Pancreas (tissue), 10 donors: ENCODE data around the gene TBP. TPM values are rescaled to one million over a fixed set of nuclear protein-coding genes. Genes with fewer than 3 reads are reported as not detected.

Experiments used
- ATAC-seq, 4 donors: fragments of 200-7000 bp; cut with Tn5 transposase; one replicate each; pipeline versions ENCODE4 v1.8.0 to v1.9.1; 2020; ENCODE audit warnings: mild to moderate bottlenecking in 4 of 4, moderate library complexity in 4 of 4
- DNase-seq, 6 donors: peaks; one replicate each; pipeline ENCODE4 v3.0.0-alpha.2; 2020
- FAIRE-seq: peaks from 2 replicates; lab custom pipeline; 2012; peaks lifted over from hg19 to GRCh38; lab: Jason Lieb, UNC
- H3K27ac ChIP-seq, 4 donors: fragments of 200-600 bp; sonication (generic); 1 replicate in 3 of 4; 2 replicates in 1 of 4; pipeline versions ENCODE4 v1.5.0 to v1.8.0; 2020
- H3K27me3 ChIP-seq, 4 donors: fragments of 200-600 bp; one replicate each; pipeline ENCODE4 v1.8.0; 2021
- H3K36me3 ChIP-seq, 3 donors: fragments of 200-600 bp; sonication (generic) in 1 of 3; one replicate each; pipeline versions ENCODE4 v1.5.0 to v1.8.0; 2020 to 2021
- H3K4me1 ChIP-seq, 3 donors: fragments of 200-600 bp; one replicate each; pipeline ENCODE4 v1.8.0; 2021
- H3K4me3 ChIP-seq, 4 donors: fragments of 200-600 bp; sonication (generic) in 2 of 4; one replicate each; pipeline versions ENCODE4 v1.5.0 to v1.8.0; 2020 to 2021
- H3K9me3 ChIP-seq, 4 donors: fragments of 200-600 bp; one replicate each; pipeline ENCODE4 v1.8.0; 2021
- CTCF ChIP-seq, 4 donors: fragments of 200-600 bp; sonication (generic) in 3 of 4; IDR thresholded peaks; one replicate each; pipeline versions ENCODE4 v1.5.0 to v1.8.0; 2021; ENCODE audit warnings: antibody characterized with exemption in 4 of 4
- WGBS, 2 donors: extraction: QIAGEN DNeasy Blood & Tissue Kit; methylation state at CpG; one replicate each; pipeline ENCODE4 v1.1.7; 2013; 5-methylcytosine and 5-hydroxymethylcytosine counted together
- intact Hi-C, 3 donors: fragments of 100-400 bp; cut with DNase I; formaldehyde crosslinking; loops; one replicate each; pipeline versions ENCODE4 v1.11.1 to v1.14.2; 2022
- polyA plus RNA-seq, 2 donors: library from polyadenylated mRNA; stranded (reverse); fragments of 200-250 nt; gene quantifications; one replicate each; pipeline ENCODE4 v1.2.3, GENCODE V29; 2013
- total RNA-seq, 6 donors: library from RNA; stranded (reverse); fragmentation: NEBNext Ultra II Directional in 4 of 6; extraction: Animal tissue kit (Norgen Biotek cat#: 25700) in 4 of 6; gene quantifications; one replicate each; pipeline versions ENCODE4 v1.2.1 to v1.2.4, GENCODE V29; 2021 to 2023
- donor health status: healthy with polysubstance abuse.
- donor health status: DM: no; HTN: no; CAD: no; lungs with moderate emphysema.
- donor health status: DM: no; HTN: no; CAD: no.
- donor health status: control.
- donor health status: control.
- donor health status: Bipolar disorder and iron deficiency.
- donor health status: DM: yes; HTN: yes; CAD: no.
- donor health status: DM: no; HTN: no; CAD: no.
- donor health status: DM: no; HTN: no; CAD: no.
- donor health status: DM: yes; HTN: yes; CAD: no.

TBP gene
- total and polyA plus RNA-seq, 8 donors, result 4.5 to 17.3 (median 6.6) TPM

- DNase-seq, result no peak
- no peak overlapping the region for H3K4me3 ChIP-seq
- intact Hi-C loops, result no loop called here
- FAIRE-seq, result no peak
- no peaks in the 10 kb centered on the region for H3K9me3 ChIP-seq
- H3K27me3 ChIP-seq, result no peaks in the 10 kb centered on the region
- 84 to 94% methylated on average over 5 of the region's 5 CpGs for WGBS, 2 donors
- no peak overlapping the region for H3K27ac ChIP-seq
- no peak for ATAC-seq
- H3K36me3 ChIP-seq, result peaks cover 2 to 62% (median 4%) of the 10 kb centered on the region in 3 donors
- peaks cover 0 to 6% (median 0%) of the 10 kb centered on the region in 3 donors for H3K4me1 ChIP-seq
- TF ChIP-seq CTCF (IDR thresholded peaks at IDR 0.05), result no peak
Measured at GRCh38 chr6:170536671-170537070, 17.5 kb upstream of the TBP start.

GRCh38 chr6:170537329-170537728, 16.8 kb upstream of the TBP start:
- 51 to 60% methylated on average over 4 of the region's 4 CpGs for WGBS, 2 donors
- FAIRE-seq (no peak), DNase-seq (no peak), ATAC-seq (no peak)
- H3K4me1 ChIP-seq, result peaks cover 0 to 6% (median 0%) of the 10 kb centered on the region in 3 donors
- TF ChIP-seq CTCF (IDR thresholded peaks at IDR 0.05), result no peak
- no peaks in the 10 kb centered on the region for H3K9me3 ChIP-seq
- H3K36me3 ChIP-seq, result peaks cover 2 to 68% (median 8%) of the 10 kb centered on the region in 3 donors
- H3K4me3 ChIP-seq, result no peak overlapping the region
- intact Hi-C loops, result no loop called here
- H3K27ac ChIP-seq, result no peak overlapping the region
- no peaks in the 10 kb centered on the region for H3K27me3 ChIP-seq

- H3K27ac ChIP-seq, result no peak overlapping the region
- no peak for ATAC-seq
- peaks cover 0 to 78% (median 24%) of the 10 kb centered on the region in 3 donors for H3K36me3 ChIP-seq
- H3K27me3 ChIP-seq, result no peaks in the 10 kb centered on the region
- no peak for FAIRE-seq
- no peak for DNase-seq
- no peaks in the 10 kb centered on the region for H3K9me3 ChIP-seq
- H3K4me3 ChIP-seq, result no peak overlapping the region
- WGBS, 2 donors, result 88% methylated on average over 10 of the region's 10 CpGs
- no peak for TF ChIP-seq CTCF (IDR thresholded peaks at IDR 0.05)
- H3K4me1 ChIP-seq, result no peaks in the 10 kb centered on the region
- intact Hi-C loops, result no loop called here
Measured at GRCh38 chr6:170542031-170542719, 12.0 kb upstream of the TBP start.

- no peak for ATAC-seq
Measured at GRCh38 chr6:170545405-170545804, 8.8 kb upstream of the TBP start.

More at GRCh38 chr6:170545405-170545804, 8.8 kb upstream of the TBP start:
- intact Hi-C loops, result no loop called here
- 13 to 36% methylated on average over 2 of the region's 2 CpGs for WGBS, 2 donors
- Histone ChIP-seq H3K9me3 (no peaks in the 10 kb centered on the region), H3K4me1 (peaks cover 0 to 11% (median 10%) of the 10 kb centered on the region in 3 donors), H3K36me3 (peaks cover 0 to 55% (median 26%) of the 10 kb centered on the region in 3 donors), H3K27me3 (no peaks in the 10 kb centered on the region), H3K27ac (no peak overlapping the region), H3K4me3 (no peak overlapping the region)
- DNase-seq (no peak), FAIRE-seq (no peak)
- no peak for TF ChIP-seq CTCF (IDR thresholded peaks at IDR 0.05)
